DMS79 (cell line): ENCODE results near the gene TMCC1.
"Not testable (repeated sequence)": the region's sequence is repeated elsewhere in the genome, so short reads cannot be mapped to it uniquely, and the experiment has no call there.

ENCODE experiments used
- DNase-seq: peaks from one replicate; lab custom pipeline; 2025; lab: John Stamatoyannopoulos, UW

The TMCC1 gene

DNA sequence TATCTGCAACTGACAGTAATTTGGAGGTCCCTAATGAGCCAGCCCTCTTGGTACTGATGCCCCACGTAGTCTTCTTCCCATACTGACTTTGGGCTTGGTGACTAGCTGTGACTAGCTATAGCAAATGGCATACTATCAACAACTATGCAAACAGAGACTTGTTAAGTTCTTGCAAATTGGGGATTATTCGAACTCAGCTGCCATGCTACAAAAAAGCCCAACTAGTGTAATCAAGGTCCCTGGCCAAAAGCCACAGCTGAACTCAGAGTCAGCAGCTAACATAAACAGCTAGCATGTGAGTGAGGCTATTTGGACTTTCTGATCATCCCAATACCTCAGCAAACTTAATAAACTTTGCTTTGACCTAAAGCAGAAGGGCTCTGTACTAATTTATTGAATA, 165.8 kb downstream of the TMCC1 start:
- no peak for DNase-seq

DNA sequence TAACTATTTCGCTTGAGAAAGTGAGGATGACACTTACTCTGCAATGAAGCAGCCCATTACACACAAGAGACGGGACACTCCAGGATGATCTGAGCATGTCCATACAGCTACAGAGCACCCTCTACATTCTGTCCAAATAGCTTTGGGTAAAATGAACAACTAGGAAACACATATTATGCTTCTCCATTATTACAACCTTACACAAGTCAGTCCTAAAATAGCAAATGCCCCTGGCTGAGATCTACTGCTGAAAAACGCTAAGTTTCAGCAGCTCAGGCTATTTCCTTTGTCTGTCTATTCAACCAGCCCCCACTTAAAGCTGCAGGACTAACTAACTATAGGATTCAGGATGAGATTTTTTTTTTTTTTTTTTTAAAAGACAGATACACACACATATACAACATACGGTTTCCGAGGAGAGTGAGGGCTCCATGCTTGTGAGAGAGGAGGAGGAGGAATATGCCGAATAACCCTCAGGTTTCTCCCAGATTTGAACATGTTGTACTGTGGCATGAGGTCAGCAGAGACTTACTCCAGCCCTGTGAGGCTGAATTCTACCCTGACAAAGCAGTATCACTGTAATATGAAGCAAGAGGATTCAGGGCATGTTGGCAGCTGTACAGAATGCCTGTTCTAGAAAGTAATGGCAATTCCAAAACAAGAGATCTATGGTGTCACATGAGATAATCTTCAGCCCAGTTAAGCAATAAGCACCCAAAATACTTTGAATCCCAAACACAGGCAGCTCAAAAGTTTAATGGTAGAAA, 169.8 kb downstream of the TMCC1 start:
- no peak for DNase-seq

DNA sequence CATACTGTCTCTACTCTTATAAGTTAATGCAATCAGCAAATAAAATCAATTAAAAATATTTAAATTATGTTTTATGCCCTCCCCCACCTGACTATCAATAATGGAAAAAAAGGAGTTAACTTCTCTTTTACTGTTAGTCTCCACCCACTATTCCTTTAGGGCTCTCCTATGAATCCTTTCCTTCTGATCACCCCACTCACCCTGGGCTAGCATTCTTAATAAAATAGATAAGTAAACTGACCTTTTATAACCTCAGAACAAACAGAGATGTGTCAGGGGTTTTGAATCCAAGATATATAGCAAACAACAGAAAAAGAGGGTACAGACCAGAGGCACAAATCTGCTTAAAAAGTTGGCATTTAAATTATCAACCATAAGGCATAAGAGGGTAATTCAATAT, 171.0 kb downstream of the TMCC1 start:
- DNase-seq = no peak

DNA sequence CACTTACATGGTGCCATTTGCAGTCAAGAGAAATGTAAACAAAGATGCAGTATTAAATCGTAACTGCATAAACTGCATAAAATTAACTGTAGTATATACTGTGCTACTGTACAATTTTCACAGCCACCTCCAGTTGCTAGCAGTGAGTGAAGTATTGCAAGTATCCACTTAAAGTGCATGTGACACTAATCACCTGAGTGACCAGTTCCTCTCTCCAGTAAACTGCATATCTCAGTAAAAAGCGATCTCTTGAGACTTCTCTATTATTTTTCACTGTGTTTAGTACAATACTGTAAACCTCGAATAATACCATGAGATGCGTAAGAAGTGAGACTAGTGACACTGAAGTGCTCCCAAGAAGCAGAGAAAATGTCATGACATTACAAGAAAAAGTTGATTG, 175.3 kb downstream of the TMCC1 start:
- DNase-seq = no peak

DNA sequence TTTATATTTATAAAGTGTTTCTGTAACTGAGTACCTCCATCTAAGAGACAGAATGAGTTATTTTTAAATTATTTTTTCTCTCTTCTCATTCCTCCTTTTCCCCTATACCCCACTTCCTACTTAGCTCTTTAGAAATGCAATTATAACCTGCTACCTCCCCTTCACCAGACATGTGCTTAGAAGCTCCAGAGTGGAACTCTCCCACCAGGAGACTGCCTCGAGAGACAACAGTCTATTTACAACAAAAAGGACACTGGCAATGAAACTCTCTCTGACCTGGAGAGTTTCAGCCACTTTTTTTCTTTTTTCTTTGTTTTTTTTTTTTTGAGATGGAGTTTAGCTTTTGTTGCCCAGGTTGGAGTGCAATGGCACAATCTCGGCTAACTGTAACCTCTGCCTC, 177.7 kb downstream of the TMCC1 start:
- no peak for DNase-seq

DNA sequence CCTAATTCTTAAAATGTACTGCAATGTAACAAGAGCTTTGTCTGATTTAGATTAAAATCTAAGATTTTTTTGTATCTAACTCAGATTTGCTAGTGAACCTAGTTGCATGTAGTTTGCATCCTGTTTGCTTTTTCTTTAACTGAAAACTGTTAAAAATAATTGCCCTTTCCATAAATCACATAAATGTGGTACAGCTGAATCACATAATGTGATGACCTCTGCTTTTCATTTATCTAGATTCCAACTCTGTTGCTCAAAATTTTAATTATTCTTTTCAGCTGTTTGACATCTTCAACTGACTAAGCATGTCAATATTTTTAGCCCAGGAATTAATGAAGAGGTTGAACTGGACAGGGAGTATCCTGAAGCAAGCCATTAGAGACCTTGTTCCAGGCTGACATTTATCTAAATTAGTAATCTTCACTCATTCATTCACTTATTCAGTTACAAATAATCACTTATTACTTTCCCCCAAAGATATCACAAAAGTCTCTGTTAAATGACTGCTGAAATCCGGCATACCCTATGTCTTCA, 185.1 kb downstream of the TMCC1 start:
- DNase-seq = no peak

DNA sequence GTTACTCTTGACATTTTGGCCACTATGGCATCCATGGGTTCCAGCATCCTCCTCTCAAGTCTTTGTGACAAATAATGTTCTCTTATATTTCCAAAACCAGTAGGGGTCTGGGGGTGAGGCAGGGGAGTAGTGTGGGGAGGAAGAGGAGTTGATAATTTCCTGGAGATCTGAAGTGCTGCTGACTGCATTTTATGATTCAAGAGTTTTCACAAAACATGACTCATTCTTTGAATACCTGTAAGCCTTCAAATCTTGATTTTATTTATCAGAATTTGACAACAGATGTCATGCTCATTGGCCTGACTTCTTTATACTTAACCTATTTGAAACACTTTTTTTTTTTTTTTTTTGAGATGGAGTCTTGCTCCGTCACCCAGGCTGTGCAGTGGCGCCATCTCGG, 188.2 kb downstream of the TMCC1 start:
- no peak for DNase-seq

DNA sequence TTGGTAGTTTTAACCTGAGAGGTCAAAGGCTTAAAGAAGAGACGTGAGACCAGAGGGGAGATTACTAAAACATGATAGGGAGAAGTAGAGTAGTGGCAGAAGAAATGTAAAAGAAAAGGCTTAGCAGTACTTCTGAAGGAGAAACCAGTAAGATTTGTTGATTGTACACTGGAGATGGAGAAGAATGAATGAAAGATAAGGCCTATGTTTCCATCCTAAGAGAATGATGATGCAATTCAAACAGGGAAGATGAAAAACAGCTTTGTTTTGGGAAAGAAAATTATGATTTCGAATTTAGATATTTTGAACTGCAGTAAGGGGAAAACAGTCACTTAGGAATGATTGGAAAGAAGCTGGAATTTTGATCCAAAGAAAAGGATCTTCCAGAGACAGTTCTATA, 189.6 kb downstream of the TMCC1 start:
- no peak for DNase-seq

DNA sequence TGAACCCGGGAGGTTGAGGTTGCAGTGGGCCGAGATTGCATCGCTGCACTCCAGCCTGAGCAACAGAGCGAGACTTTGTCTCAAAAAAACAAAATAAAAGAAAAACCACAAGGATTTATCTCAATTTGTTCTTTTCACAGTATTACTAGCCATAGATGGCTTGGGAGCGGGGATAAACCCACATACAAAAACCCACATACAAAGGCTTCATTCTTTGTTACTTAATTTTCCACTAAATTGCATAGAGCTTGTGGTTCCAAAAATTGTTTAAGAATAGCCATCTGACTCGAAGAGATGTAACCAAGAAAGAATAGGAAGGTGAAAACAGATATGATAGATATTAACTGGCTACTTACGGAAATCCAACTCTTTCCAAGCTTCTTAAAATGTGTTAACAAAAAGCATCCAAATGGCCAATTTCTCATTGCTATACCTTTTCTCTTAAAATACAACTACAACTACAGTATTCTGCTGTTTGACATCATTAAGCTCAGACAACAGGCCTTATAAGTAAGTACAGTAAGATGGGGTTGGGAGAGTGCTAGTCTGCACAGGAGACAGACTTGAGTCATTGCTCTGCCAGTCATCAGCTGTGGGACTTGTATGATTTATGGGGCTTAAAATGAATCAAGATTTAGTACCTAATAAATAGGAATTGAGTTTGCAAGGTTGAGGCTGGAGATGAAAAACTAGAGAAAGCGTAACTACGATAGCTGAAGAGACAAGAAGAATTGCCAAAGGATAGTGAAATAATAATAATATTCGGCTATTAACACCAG, 190.4 kb downstream of the TMCC1 start:
- DNase-seq = no peak

DNA sequence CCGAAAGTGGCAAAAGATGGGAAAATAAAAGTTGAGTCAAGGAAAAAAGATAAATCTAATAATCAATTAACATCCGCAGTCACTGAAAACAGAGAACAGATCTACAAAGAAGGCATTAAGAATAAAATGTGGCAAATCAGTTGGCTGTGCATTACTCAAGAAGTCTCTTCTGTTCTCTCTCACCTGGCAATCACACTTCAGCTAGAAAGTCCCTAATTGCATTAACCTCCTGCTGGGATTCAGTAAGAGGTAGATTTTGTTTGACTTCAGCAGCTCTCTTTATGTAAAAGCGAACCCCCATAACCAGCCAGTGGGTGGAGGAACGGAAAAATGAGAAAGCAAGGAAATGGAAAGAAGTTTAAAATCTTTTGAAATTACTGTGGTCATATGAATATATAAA, 192.3 kb downstream of the TMCC1 start:
- DNase-seq = no peak

DNA sequence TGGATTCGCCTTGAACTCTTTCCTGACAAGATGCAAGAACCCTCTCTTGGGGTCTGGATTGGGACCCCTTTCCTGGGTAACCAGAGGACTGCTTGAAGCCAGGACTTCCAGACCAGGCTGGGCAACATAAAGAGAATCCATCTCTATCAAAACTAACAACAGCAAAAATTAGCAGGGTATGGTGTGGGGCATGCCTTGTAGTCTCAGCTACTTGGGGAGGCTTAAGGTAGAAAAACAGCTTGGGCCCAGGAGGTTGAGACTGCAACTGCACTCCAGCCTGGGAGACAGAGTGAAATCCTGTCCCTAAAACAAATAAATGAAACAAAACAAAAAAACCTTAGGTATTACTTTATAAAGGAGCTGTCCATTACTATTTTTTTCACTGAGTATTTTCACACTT, 193.9 kb downstream of the TMCC1 start:
- DNase-seq = no peak

DNA sequence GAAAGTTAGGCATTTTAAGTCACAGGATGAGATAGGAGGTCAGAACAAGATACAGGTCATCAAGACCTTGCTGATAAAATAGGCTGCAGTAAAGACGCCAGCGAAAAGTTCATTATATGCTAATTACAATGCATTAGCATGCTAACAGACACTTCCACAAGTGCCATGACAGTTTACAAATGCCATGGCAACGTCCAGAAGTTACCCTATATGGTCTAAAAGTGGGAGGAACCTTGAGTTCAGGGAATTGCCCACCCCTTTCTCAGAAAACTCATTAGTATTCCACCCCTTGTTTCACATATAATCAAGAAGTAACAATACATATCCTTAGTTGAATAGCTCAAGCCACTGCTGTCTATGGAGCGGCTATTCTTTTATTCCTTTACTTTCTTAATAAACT, 194.3 kb downstream of the TMCC1 start:
- no peak for DNase-seq

DNA sequence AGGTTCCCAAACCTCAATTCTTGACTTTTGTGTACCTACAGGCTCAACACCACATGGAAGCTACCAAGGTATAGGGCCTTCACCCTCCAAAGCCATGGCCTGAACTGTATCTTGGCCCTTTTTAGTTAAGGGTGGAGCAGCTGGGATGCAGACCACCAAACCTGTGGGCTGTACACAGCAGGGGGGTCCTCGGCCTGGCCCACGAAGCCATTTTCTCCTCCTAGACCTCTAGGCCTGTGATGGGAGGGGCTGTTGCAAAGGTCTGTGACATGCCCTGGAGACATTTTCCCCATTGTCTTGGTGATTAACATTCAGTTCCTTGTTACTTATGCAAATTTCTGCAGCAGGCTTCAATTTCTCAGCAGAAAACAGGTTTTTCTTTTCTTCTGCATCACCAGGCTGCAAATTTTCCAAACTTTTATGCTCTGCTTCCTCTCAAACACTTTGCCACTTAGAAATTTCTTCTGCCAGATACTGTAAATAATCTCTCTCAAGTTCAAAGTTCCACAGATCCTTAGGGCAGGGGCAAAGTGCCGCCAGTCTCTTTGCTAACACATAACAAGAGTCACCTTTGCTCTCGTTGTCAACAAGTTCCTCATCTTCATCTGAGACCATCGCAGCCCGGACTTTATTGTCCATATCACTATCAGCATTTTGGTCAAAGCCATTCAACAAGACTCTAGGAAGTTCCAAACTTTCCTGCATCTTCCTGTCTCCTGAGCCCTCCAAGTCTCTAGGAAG, 196.1 kb downstream of the TMCC1 start:
- DNase-seq = no peak

DNA sequence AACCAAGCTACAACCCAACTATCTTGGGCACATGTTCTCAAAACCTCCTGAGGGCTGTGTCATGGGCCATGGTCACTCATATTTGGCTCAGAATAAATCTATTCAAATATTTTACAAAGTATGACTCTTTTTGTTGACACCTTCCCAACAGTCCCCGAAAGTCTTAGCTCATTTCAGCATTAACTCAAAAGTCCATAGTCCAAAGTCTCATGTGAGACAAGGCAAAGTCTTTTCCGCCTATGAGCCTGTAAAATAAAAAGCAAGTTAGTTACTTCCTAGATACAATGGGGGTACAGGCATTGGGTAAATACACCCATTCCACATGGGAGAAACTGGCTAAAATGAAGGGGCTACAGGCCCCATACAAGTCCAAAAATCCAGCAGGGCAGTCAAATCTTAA, 197.1 kb downstream of the TMCC1 start:
- DNase-seq = not testable (repeated sequence)

DNA sequence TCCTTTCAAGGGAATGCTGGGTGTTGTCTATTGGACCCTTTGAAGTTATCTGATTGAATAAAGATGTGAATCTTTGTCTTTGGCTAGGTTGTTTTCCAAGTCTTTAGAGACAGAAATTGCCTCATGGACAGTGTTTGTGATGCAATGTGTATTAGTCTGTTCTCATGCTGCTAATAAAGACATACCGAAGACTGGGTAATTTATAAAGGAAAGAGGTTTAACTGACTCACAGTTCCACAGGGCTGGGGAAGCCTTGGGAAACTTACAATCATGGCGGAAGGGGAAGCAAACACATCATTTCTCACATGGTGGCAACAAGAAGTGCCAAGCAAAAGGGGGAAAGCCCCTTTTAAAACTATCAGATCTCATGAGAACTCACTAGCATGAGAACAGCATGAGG, 198.3 kb downstream of the TMCC1 start:
- DNase-seq = no peak

DNA sequence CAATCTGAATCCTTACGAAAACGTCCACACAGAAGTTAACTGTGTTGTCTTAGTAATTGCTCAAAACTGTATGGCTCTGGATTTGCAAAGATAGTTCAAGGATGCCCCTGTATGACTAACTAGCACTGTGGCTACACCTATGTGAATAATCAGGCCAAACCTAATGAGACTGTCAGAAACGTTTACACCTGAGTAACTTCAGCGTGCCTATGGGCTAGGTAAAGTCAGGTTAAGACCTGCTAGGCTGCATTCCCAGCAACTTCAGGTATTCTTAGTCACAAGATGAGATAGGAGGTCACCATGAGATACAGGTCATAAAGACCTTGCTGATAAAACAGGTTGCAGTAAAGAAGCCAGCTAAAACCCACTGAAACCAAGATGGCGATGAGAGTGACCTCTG, 199.3 kb downstream of the TMCC1 start:
- DNase-seq = no peak

DNA sequence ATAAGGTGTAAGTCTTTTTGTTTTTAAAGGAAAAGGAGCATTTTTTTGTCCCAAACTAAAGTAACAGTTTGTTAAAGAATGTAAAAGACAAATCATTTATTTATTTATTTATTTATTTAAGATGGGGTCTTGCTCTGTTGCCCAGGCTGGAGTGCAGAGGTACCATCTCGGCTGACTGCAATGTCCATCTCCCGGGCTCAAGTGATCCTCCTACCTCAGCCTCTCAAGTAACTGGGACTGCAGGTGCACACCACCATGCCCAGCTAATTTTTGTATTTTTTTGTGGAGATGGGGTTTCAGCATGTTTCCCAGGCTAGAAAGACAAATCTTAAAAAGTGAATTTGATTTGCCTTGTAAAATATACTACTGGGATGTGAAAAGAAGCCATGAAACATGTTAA, 200.8 kb downstream of the TMCC1 start:
- no peak for DNase-seq

DNA sequence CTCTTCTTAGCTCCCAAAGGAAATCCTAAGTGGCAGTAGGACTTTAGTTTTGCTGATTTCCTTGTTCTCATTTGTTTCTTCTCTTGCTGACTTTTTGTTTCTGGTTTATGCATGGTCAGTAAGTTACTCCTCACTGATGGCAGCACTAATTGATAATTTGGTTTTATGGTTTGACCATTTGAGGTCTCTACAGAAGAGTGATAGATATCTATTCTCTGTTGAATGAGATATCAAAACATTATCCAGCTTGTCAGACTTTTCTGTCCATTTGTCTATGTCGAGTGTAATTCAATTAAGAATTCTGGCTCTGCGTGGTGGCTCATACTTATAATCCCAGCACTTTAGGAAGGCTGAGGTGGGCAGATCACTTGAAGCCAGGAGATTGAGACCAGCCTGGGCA, 202.5 kb downstream of the TMCC1 start:
- no peak for DNase-seq

DNA sequence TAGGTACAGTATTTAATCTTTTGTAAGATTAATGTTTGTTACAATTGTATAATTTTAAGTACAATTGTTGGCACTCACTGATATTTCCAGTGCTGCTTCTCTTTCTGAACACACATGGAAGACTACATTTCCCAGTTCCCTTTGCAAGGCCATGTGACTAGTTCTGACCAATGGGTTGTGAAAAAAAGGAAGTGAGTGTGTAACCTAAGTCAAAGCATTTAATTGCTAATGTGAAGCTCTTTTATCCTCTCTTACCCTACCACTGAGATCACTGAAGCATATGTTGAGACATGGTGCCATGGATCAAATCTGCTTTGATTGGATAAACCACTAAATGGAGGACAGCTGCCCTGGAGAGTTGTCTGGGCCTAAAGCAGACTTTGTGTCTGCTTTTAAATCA, 203.1 kb downstream of the TMCC1 start:
- DNase-seq = no peak

DNA sequence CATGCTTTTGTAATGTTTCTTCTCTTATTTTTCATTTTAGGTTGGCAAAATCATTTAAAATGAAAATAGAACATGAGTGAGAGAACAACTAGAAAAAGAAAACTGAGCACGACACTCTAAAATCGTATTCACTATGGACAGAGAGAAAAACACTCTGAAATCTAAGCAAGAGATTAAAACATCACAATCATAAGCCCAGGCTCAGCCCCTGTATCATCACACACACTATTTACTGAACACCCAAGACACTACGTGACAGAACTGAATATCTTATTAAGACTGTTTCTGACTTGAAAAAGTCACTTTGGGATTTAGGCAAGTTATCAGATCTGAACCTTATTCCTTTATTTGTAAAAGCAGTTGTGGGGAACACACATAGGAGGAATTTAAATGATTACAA, 204.5 kb downstream of the TMCC1 start:
- no peak for DNase-seq

DNA sequence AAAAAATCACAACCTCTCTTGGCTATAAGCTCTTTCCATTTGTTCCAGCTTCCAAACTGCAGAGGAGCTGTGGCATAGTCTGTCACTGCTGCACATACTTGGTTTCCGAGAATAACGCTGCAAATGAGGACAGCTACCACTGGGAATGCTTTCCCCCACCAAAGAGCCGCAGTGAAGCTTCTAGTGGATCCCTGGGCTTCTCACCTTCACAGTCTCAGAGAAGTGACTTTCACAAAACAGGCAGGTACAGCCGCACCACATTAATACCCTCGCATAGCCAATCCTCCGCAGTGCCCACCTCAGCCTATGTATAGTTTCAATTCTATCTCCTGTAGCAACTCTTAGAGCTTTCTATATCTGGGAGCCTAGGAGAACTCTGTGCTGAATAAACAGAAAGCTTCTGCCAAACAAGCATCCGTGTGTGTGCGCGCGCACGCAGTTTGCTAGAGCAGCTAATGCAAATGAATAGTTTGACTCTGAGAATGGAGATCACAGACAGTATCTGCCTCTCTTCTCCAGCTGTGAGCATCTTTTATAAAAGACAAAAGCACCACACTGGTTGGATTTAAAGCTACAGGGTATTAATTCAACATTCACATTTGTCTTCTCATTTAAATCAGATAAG, 205.1 kb downstream of the TMCC1 start:
- no peak for DNase-seq

DNA sequence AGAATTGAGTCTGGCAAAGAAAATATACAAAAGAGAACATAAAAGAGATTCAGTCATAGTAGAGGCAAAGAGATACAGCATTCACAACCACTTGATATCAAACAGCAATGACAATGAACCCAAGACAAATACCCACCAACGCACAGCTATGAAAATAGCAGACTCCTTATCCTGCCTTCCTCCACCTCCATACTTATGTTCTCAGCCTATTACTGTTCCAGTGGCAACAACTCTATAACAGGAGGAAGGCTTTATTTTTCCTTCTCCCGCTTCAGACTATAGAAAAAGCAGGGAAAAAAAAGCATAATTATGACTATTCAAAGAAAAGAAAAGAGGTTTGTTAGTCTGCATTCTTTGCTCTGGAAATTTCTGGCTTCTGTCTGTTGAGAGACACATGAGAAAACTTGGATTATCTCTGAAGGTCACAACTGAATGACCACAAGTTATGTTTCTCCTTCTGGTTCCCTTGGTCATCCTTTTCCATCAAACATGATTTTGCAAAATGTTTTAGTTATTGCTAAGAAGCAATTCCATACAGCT, 205.9 kb downstream of the TMCC1 start:
- no peak for DNase-seq
